Activated CD8-positive, alpha-beta memory T cell treated with anti-CD3 and anti-CD28 coated beads for 1 hour (primary cell): ENCODE data around the gene IL1RN.
"Not testable (repeated sequence)": the region's sequence is repeated elsewhere in the genome, so short reads cannot be mapped to it uniquely, and the experiment has no call there.

Source experiments
- DNase-seq, 2 donors: peaks; one replicate each; pipeline ENCODE4 v3.0.0-alpha.2; 2020; ENCODE audit warnings: low read depth in 1 of 2; ENCODE audit errors: extremely low read depth in 1 of 2

IL1RN gene

GRCh38 chr2:113126845-113127645 is at the start of gene IL1RN:
Gene IL1RN, plus strand, starts transcription at chr2:113127598. Its CDS starts 27 bp downstream, at chr2:113127625.
- DNase-seq, result no peak

GRCh38 chr2:113077921-113078320 is 49.5 kb upstream of the IL1RN start:
- no peak for DNase-seq

- DNase-seq, result no peak
These were observed 49.0 kb upstream of the IL1RN start for GRCh38 chr2:113078350-113078839.

- DNase-seq, result no peak
These were observed 48.3 kb upstream of the IL1RN start for GRCh38 chr2:113079131-113079530.

- no peak for DNase-seq
These were observed 47.3 kb upstream of the IL1RN start for GRCh38 chr2:113080134-113080533.

- no peak for DNase-seq
These were observed 45.7 kb upstream of the IL1RN start for GRCh38 chr2:113081488-113082210.

GRCh38 chr2:113083296-113083695 is 44.1 kb upstream of the IL1RN start:
- DNase-seq, result no peak

GRCh38 chr2:113084249-113085000 is 43.0 kb upstream of the IL1RN start:
- no peak for DNase-seq

GRCh38 chr2:113085542-113085941 is 41.9 kb upstream of the IL1RN start:
- no peak for DNase-seq

GRCh38 chr2:113088213-113088992 is 39.0 kb upstream of the IL1RN start:
- no peak for DNase-seq

- DNase-seq, result no peak
These were observed 37.5 kb upstream of the IL1RN start for GRCh38 chr2:113089916-113090315.

GRCh38 chr2:113091231-113091896 is 36.0 kb upstream of the IL1RN start:
- DNase-seq, result no peak

- no peak for DNase-seq
These were observed 34.4 kb upstream of the IL1RN start for GRCh38 chr2:113092864-113093612.

GRCh38 chr2:113093613-113093977 is 33.8 kb upstream of the IL1RN start:
- no peak for DNase-seq

GRCh38 chr2:113096306-113096705 is 31.1 kb upstream of the IL1RN start:
- DNase-seq, result not testable (repeated sequence)

- not testable (repeated sequence) for DNase-seq
These were observed 30.4 kb upstream of the IL1RN start for GRCh38 chr2:113096842-113097618.

- DNase-seq, result no peak
These were observed 29.4 kb upstream of the IL1RN start for GRCh38 chr2:113098041-113098440.

GRCh38 chr2:113098532-113098931 is 28.9 kb upstream of the IL1RN start:
- no peak for DNase-seq

- no peak for DNase-seq
These were observed 25.3 kb upstream of the IL1RN start for GRCh38 chr2:113102133-113102532.
